ENCODE data around the gene MMD2.

Gene MMD2

DNA sequence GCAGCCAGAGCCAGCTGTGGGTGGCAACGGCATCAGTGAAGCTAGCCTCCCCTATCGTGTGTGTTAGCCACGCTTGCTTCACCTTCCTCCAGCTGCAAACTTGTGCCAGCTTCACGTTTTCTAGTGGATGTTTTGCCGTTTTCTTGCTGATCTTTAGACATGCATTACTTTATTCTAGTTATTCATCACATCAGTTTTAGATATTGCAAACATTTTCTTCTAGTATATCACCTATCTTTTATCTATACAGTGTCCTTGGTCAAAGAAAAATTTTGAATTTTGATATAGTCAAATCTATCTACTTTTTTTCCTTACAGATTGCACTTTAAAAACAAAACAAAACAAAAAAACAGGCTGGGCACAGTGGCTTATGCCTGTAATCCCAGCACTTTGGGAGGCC is 90.5 kb downstream of the MMD2 start:
- no peak for DNase-seq (ENCODE audit: low read depth)

DNA sequence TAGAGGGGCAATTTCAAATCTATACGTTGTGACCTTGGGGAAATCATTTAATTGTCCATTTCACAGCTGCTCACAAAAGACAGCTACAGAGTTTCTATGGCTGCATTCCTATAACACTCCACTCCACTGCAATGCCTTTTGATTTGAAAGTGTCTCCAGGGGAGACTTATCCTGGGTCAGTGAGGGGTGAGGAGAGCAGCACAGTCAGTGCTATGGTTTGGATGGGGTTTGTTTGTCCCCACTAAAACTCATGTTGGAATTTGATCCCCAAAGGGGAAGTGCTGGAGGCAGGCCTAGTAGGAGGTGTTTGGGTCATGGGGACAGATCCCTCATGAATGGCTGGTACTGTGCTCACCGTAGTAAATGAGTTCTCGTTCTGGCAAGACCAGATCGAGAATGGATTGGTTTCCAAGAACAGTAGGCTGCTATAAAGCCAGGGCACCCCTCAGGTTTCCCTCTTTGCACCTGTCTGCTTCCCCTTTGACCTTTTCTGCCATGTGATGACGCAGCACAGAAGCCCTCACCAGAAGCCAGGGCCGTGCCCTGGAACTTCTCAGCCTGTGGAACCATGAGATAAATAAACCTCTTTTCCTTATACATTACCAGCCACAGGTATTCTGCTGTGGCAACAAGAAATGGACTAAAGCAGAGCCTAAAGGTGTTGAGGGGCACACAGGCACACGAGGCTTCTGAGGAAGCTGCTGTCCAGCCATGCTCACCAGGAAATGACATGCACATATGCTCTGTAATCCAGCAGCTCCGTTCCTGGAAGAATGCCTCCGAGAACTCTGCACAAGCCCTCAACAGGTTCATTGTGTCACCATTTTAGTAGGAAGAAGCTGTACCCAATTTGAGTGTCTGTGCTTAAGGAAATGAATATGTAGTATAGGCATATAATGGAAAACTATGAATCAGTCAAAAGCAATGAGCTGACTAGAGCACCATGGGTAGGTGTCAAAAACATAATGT is 92.2 kb downstream of the MMD2 start:
- DNase-seq (ENCODE audit: low read depth) = no peak

DNA sequence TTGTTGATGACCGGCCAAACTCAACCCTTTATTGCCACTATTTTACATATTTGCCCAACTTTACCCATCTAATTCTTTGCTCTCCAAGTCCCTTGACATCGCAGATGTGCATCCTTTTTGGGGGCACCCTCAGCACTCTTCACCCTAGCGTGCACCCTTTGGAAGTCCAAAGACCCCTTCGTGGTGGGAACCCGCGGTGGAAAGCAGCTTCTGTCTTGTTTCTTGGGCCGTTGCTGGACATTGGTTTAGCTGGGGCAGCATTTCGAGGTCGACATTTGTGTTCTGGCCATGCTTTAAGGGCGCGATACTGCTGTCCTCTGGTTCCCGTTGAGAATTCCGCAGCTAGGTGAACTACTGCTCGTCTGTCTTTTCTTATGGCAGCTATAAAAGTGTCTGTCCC is 96.8 kb downstream of the MMD2 start:
- no peak for DNase-seq (ENCODE audit: low read depth)

DNA sequence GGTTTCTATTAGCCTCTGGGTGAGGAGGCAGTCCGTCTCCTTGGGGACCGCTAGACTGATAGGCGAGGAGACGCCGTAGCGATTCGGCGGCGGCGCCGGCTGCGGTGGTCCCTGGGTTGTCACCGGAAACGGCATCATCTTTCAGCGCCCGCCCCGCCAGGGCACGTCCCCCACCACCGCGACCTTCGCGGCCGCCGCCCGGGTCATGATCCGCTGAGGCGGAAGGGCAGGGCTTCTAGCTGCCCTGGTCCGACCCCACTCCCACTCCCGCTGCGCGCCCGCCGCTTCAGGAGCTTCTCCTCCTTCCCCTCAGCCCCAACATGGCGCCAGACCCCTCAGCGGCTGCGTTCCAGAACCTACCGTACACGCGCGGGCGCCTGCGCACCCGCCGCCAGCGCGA is 97.3 kb downstream of the MMD2 start, which contains the start of gene PAPOLB:
TSS of gene PAPOLB (minus strand) at position 358 of the 400 bp plus-strand sequence. CDS start at position 138, 220 bp downstream.
- no peak for DNase-seq (ENCODE audit: low read depth)

DNA sequence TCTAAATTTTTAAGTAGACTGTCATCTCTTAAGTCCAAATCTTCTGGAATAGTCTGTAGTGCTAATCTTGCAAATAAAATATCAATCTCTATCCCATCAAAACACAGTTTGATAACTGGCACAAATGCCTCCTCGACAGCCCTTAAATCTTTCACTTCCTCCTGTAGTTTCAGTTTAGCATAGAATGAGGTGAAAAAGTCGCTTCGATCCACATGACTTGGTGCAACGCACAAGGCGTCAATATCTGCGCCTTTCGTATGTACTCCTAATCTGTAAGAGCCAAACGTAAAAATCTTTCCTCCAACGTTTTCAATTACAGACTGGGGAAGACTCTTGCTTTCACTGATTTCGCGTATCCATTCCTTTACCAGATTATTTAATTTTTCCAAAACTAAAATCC is 97.8 kb downstream of the MMD2 start:
- no peak for DNase-seq (ENCODE audit: low read depth)

GRCh38 chr7:4857189-4857588 is 101.8 kb downstream of the MMD2 start:
- no peak for DNase-seq (ENCODE audit: low read depth)

DNA sequence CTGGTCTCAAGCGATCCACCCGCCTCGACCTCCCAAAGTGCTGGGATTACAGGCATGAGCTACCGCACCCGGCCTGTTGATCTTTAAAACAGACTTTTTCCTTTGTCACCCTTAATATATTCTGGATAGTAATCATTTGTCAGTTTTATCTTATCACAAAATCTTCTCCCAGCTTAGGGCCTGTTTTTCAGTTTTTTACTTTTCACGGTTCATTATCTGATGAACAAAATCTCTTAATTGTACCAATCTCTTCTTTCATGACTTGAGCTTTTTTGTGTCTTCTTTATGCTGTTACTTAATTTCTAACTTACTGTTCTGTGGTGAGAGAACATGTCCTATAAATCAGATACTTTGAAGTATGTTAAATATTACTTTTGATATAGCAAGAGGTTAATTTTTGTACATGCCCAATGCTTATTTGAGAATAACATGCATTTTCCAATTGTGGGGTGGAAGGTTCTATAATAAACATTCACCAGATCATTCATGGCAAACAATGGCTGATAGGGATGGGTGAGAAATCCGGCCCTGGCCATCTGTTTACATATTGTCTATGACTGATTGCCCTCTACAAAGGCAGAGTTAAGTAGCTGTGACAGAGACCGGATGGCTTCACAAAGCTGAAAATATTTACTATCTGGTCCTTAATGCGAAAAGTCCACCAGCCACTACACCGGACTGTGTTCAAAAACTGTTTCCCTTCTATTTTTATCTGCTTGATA is 102.5 kb downstream of the MMD2 start:
- DNase-seq (ENCODE audit: low read depth) = no peak

All from non-pigmented ciliary epithelial cell (primary cell).